Neural progenitor cell (in vitro differentiated cells): ENCODE results near the gene ZCCHC9. TPM values are rescaled to one million over a fixed set of nuclear protein-coding genes. Genes with fewer than 3 reads are reported as not detected.
A peak's percentile ranks its signal among the peaks of the same experiment; 100 is the strongest.

Experiments
- DNase-seq: peaks from one replicate; pipeline ENCODE4 v3.0.0-alpha.2; 2016; ENCODE audit warnings: low spot score
- H2AFZ ChIP-seq: fragments of 200-600 bp; sonication (generic); replicated peaks from 2 replicates; pipeline ENCODE4 v1.6.1; 2016; ENCODE audit warnings: antibody characterized with exemption
- H3F3A ChIP-seq: fragments of 200-600 bp; sonication (generic); 2 replicates; pipeline ENCODE4 v1.6.1; 2016; ENCODE audit warnings: antibody characterized with exemption, low read depth
- H3K27ac ChIP-seq: fragments of 200-600 bp; sonication (generic); 2 replicates; pipeline ENCODE4 v1.5.1; 2016; ENCODE audit warnings: mild to moderate bottlenecking
- H3K27me3 ChIP-seq: fragments of 200-600 bp; sonication (generic); 2 replicates; pipeline ENCODE4 v1.6.1; 2016; ENCODE audit warnings: mild to moderate bottlenecking, moderate library complexity
- H3K36me3 ChIP-seq: fragments of 200-600 bp; sonication (generic); 2 replicates; pipeline ENCODE4 v1.5.1; 2016
- H3K4me1 ChIP-seq: fragments of 200-600 bp; sonication (generic); 2 replicates; pipeline ENCODE4 v1.6.1; 2016; ENCODE audit warnings: mixed run types
- H3K4me2 ChIP-seq: fragments of 200-600 bp; sonication (generic); 2 replicates; pipeline ENCODE4 v1.6.1; 2016
- H3K4me3 ChIP-seq: fragments of 200-600 bp; sonication (generic); 2 replicates; pipeline ENCODE4 v1.5.1; 2016
- H3K79me2 ChIP-seq: fragments of 200-600 bp; sonication (generic); 2 replicates; pipeline ENCODE4 v1.6.1; 2016; ENCODE audit warnings: low read depth
- H3K9ac ChIP-seq: fragments of 200-600 bp; sonication (generic); 2 replicates; pipeline ENCODE4 v1.6.1; 2016
- H3K9me3 ChIP-seq: fragments of 200-600 bp; sonication (generic); 2 replicates; pipeline ENCODE4 v1.5.1; 2016; ENCODE audit warnings: low read depth
- H4K20me1 ChIP-seq: fragments of 200-600 bp; sonication (generic); 2 replicates; pipeline ENCODE4 v1.6.1; 2016; ENCODE audit warnings: low read depth
- H3K27ac Mint-ChIP-seq: 3 replicates; pipeline ENCODE4 v1.8.0; 2021; ENCODE audit warnings: mixed read lengths
- H3K27me3 Mint-ChIP-seq: 2 replicates; pipeline ENCODE4 v1.8.0; 2022; ENCODE audit warnings: low read depth, mild to moderate bottlenecking, inconsistent platforms, moderate library complexity, mixed read lengths; ENCODE audit not compliant: insufficient read depth
- H3K36me3 Mint-ChIP-seq: 3 replicates; pipeline ENCODE4 v1.8.0; 2021; ENCODE audit warnings: mixed read lengths
- H3K4me1 Mint-ChIP-seq: 3 replicates; pipeline ENCODE4 v1.8.0; 2021; ENCODE audit warnings: mixed read lengths
- H3K4me3 Mint-ChIP-seq: 3 replicates; pipeline ENCODE4 v1.8.0; 2021; ENCODE audit warnings: mild to moderate bottlenecking, moderate library complexity, mixed read lengths
- H3K9me3 Mint-ChIP-seq: 3 replicates; pipeline ENCODE4 v1.8.0; 2020; ENCODE audit warnings: mixed read lengths
- EZH2 ChIP-seq: fragments of 200-600 bp; sonication (generic); IDR thresholded peaks from 2 replicates; pipeline ENCODE4 v1.6.1; 2017; ENCODE audit warnings: antibody characterized with exemption, mild to moderate bottlenecking, moderate library complexity
- EZH2phosphoT487 ChIP-seq: fragments of 200-600 bp; sonication (generic); IDR thresholded peaks from 2 replicates; pipeline ENCODE4 v1.6.1; 2017; ENCODE audit warnings: antibody characterized with exemption
- total RNA-seq: library from RNA; depleted of rRNA; stranded (reverse); fragments of >200 nt; gene quantifications from 2 replicates; pipeline ENCODE4 v1.2.3, GENCODE V29; 2015; ENCODE audit warnings: low replicate concordance
- TF ChIP-seq, protein P1 (sequence below): fragments of 200-600 bp; sonication (generic); IDR thresholded peaks from 2 replicates; pipeline ENCODE4 v1.5.1; 2017; ENCODE audit warnings: antibody characterized with exemption, mild to moderate bottlenecking

The ZCCHC9 gene
- total RNA-seq, 1 donor from 2014 or later, result 57.4 TPM

GRCh38 chr5:81359881-81360280, 58.5 kb downstream of the ZCCHC9 start:
- Histone ChIP-seq H3K4me2 (no peak overlapping the region), H3K79me2 (no peaks in the 10 kb centered on the region)
- H3K4me1 Mint-ChIP-seq, result peaks cover 10% of the 10 kb centered on the region

DNA sequence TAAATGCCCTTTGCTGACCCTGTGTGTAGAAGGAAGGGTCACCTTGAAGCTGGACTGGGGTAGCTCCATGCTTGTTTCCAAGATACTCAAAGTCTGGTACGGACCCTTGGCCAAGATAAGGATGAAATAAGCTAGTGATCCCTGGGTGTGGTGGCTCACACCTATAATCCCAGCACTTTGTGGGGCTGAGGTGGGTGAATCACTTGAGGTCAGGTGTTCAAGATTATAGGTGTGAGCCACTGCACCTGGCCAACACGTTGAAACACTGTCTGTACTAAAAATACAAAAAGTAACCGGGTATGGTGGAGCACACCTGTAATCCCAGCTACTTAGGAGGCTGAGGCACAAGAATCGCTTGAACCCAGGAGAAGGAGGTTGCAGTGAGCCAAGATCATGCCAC, 59.3 kb downstream of the ZCCHC9 start:
- no peaks in the 10 kb centered on the region for H3K27me3 ChIP-seq
- Mint-ChIP-seq H3K27ac (no peak overlapping the region), H3K4me1 (peaks cover 10% of the 10 kb centered on the region), H3K4me3 (no peak overlapping the region), H3K9me3 (no peaks in the 10 kb centered on the region), H3K27me3 (no peaks in the 10 kb centered on the region), H3K36me3 (no peaks in the 10 kb centered on the region)
- no peaks in the 10 kb centered on the region for H4K20me1 ChIP-seq
- H3K36me3 ChIP-seq, result no peaks in the 10 kb centered on the region
- DNase-seq, result no peak
- H3K9me3 ChIP-seq, result no peaks in the 10 kb centered on the region
- H2AFZ ChIP-seq, result no peak overlapping the region
- no peak for TF ChIP-seq EZH2
- no peak overlapping the region for H3K4me3 ChIP-seq
- peaks cover 9% of the 10 kb centered on the region for H3K4me1 ChIP-seq
- H3K4me2 ChIP-seq, result no peak overlapping the region
- no peaks in the 10 kb centered on the region for H3K79me2 ChIP-seq
- H3K27ac ChIP-seq, result no peak overlapping the region
- no peak overlapping the region for H3K9ac ChIP-seq
- H3F3A ChIP-seq, result no peaks in the 10 kb centered on the region

More at GRCh38 chr5:81359881-81360280, 58.5 kb downstream of the ZCCHC9 start:
- H3F3A ChIP-seq, result no peaks in the 10 kb centered on the region
- H4K20me1 ChIP-seq, result no peaks in the 10 kb centered on the region
- H3K27me3 ChIP-seq, result no peaks in the 10 kb centered on the region
- no peak overlapping the region for H3K9ac ChIP-seq
- DNase-seq, result no peak
- H3K36me3 ChIP-seq, result no peaks in the 10 kb centered on the region
- no peaks in the 10 kb centered on the region for H3K9me3 Mint-ChIP-seq
- H3K27ac Mint-ChIP-seq, result no peak overlapping the region
- no peak overlapping the region for H3K4me3 Mint-ChIP-seq
- peaks cover 9% of the 10 kb centered on the region for H3K4me1 ChIP-seq
- H3K9me3 ChIP-seq, result no peaks in the 10 kb centered on the region
- H3K27me3 Mint-ChIP-seq, result no peaks in the 10 kb centered on the region
- no peak overlapping the region for H2AFZ ChIP-seq
- no peak overlapping the region for H3K4me3 ChIP-seq
- TF ChIP-seq EZH2 (no peak), EZH2phosphoT487 (no peak)
- TF ChIP-seq, protein P1, sequence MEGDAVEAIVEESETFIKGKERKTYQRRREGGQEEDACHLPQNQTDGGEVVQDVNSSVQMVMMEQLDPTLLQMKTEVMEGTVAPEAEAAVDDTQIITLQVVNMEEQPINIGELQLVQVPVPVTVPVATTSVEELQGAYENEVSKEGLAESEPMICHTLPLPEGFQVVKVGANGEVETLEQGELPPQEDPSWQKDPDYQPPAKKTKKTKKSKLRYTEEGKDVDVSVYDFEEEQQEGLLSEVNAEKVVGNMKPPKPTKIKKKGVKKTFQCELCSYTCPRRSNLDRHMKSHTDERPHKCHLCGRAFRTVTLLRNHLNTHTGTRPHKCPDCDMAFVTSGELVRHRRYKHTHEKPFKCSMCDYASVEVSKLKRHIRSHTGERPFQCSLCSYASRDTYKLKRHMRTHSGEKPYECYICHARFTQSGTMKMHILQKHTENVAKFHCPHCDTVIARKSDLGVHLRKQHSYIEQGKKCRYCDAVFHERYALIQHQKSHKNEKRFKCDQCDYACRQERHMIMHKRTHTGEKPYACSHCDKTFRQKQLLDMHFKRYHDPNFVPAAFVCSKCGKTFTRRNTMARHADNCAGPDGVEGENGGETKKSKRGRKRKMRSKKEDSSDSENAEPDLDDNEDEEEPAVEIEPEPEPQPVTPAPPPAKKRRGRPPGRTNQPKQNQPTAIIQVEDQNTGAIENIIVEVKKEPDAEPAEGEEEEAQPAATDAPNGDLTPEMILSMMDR, result no peak
- H3K27ac ChIP-seq, result no peak overlapping the region
- no peaks in the 10 kb centered on the region for H3K36me3 Mint-ChIP-seq

GRCh38 chr5:81361600-81361999, 60.2 kb downstream of the ZCCHC9 start:
- no peaks in the 10 kb centered on the region for H3K27me3 Mint-ChIP-seq
- Histone ChIP-seq H3K36me3 (no peaks in the 10 kb centered on the region), H3F3A (no peaks in the 10 kb centered on the region), H3K9ac (no peak overlapping the region), H4K20me1 (no peaks in the 10 kb centered on the region), H3K4me1 (peaks cover 11% of the 10 kb centered on the region), H3K27ac (no peak overlapping the region), H3K4me3 (no peak overlapping the region), H3K27me3 (no peaks in the 10 kb centered on the region), H2AFZ (peak overlapping the region; percentile 5), H3K79me2 (no peaks in the 10 kb centered on the region), H3K9me3 (no peaks in the 10 kb centered on the region), H3K4me2 (no peak overlapping the region)
- no peak overlapping the region for H3K4me3 Mint-ChIP-seq
- TF ChIP-seq EZH2phosphoT487 (no peak), EZH2 (no peak)
- TF ChIP-seq, protein P1, result no peak
- no peaks in the 10 kb centered on the region for H3K9me3 Mint-ChIP-seq
- H3K27ac Mint-ChIP-seq, result no peak overlapping the region
- no peak for DNase-seq
- no peaks in the 10 kb centered on the region for H3K36me3 Mint-ChIP-seq
- H3K4me1 Mint-ChIP-seq, result peaks cover 14% of the 10 kb centered on the region

Other genes with a start within 250 kb of the ZCCHC9 start
- gene CKMT2, start 68.3 kb upstream of the ZCCHC9 start, total RNA-seq, result not detected in 2 replicates
- 1.2 TPM in 1 of 2 replicates, not detected in the other for gene ACOT12, start 92.5 kb downstream of the ZCCHC9 start, total RNA-seq